Mucosa of gallbladder (tissue), 1 donor: ENCODE results near the gene STAT1. TPM values are rescaled to one million over a fixed set of nuclear protein-coding genes. Genes with fewer than 3 reads are reported as not detected.

Experiments used
- DNase-seq: peaks from one replicate; pipeline ENCODE4 v3.0.0-alpha.2; 2020; ENCODE audit warnings: low spot score
- total RNA-seq: library from RNA; stranded (reverse); gene quantifications from one replicate; pipeline ENCODE4 v1.2.1, GENCODE V29; 2021
- donor health status: DM: no; HTN: no; CAD: no.

The STAT1 gene
- total RNA-seq, 1 donor from 2014 or later = 68.6 TPM

- DNase-seq = no peak
These were observed 53.8 kb downstream of the STAT1 start for GRCh38 chr2:190959911-190960788.

GRCh38 chr2:190953257-190953656 is 60.7 kb downstream of the STAT1 start:
- no peak for DNase-seq

- no peak for DNase-seq
These were observed 63.4 kb downstream of the STAT1 start for GRCh38 chr2:190950566-190950991.

GRCh38 chr2:190948671-190949070 is 65.3 kb downstream of the STAT1 start:
- peak; percentile 80 for DNase-seq

GRCh38 chr2:190947711-190948251 is 66.2 kb downstream of the STAT1 start:
- DNase-seq = no peak

- DNase-seq = no peak
These were observed 66.8 kb downstream of the STAT1 start for GRCh38 chr2:190947141-190947540.

- DNase-seq = no peak
These were observed 70.3 kb downstream of the STAT1 start for GRCh38 chr2:190943706-190944105.

GRCh38 chr2:190942697-190943096 is 71.3 kb downstream of the STAT1 start:
- no peak for DNase-seq

- DNase-seq = no peak
These were observed 72.4 kb downstream of the STAT1 start for GRCh38 chr2:190941571-190941970.

GRCh38 chr2:190940454-190940853 is 73.5 kb downstream of the STAT1 start:
- no peak for DNase-seq

GRCh38 chr2:190938771-190939335 is 75.1 kb downstream of the STAT1 start:
- DNase-seq = no peak

GRCh38 chr2:190935054-190935453 is 78.9 kb downstream of the STAT1 start:
- DNase-seq = no peak

GRCh38 chr2:190933361-190933760 is 80.6 kb downstream of the STAT1 start:
- DNase-seq = no peak

- no peak for DNase-seq
These were observed 81.5 kb downstream of the STAT1 start for GRCh38 chr2:190932514-190932913.

- no peak for DNase-seq
These were observed 83.6 kb downstream of the STAT1 start for GRCh38 chr2:190930411-190930810.

GRCh38 chr2:190929919-190930318 is 84.1 kb downstream of the STAT1 start:
- DNase-seq = no peak

- DNase-seq = no peak
These were observed 86.7 kb downstream of the STAT1 start for GRCh38 chr2:190927301-190927700.

GRCh38 chr2:190922376-190922775 is 91.6 kb downstream of the STAT1 start:
- DNase-seq = no peak

- DNase-seq = no peak
These were observed 93.9 kb downstream of the STAT1 start for GRCh38 chr2:190920085-190920484.
